NCI-H1694 treated with DMSO at 0.1 percent for 48 hours (cell line): ENCODE data around the gene POU2AF1.
"Not testable (repeated sequence)": the region's sequence is repeated elsewhere in the genome, so short reads cannot be mapped to it uniquely, and the experiment has no call there.

ENCODE experiments used
- DNase-seq: peaks from one replicate; lab custom pipeline; 2025; lab: John Stamatoyannopoulos, UW

POU2AF1 gene

GRCh38 chr11:111347002-111347722 is 31.9 kb downstream of the POU2AF1 start:
- DNase-seq: no peak

DNA sequence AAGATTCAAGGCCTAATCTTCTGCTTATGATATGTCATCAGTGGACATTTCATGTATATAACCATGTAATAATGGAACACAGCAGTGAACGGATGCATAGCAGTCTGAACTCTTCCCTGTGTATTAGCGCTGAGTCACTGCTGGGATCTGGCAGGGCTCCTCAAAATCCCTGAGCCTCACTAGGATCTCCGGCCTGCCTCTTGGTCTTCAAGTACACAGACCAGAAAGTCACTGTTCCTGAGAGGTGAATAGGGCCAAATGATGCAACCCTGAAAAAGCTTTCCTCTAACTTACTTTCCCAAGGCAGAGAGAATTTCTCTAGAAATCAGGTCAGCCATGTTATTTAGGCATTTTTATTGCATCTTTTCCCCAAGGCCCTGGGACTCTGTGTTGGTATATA is 35.0 kb downstream of the POU2AF1 start:
- DNase-seq: no peak

GRCh38 chr11:111342329-111342728 is 36.7 kb downstream of the POU2AF1 start:
- no peak for DNase-seq

DNA sequence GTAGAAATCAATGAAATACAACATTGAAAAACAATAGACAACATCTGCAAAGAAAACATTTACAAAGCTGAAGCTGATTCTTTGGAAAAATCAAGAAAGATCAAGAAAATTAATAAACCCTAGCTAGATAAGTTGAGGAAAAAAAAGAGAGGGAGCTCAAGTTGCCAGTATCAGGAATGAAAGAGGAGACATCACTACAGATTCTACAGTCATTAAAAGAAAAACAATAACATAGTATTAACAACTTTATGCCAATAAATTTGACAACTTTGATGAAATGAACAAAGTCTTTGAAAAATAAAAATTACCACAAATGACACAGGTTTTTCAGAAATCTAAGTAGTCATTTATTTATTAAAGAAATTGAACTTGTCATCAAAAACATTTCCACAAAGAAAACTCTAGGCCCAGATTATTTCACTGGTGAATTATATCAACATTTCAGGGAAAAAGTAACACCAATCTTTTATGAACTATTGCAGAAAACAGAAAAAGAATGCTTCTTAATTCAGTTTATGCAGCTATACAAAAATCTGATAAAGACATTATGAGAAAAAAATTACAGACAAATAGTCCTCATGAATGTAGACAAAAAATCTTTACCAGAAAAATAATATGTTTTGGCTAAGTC is 39.2 kb downstream of the POU2AF1 start:
- DNase-seq: no peak

DNA sequence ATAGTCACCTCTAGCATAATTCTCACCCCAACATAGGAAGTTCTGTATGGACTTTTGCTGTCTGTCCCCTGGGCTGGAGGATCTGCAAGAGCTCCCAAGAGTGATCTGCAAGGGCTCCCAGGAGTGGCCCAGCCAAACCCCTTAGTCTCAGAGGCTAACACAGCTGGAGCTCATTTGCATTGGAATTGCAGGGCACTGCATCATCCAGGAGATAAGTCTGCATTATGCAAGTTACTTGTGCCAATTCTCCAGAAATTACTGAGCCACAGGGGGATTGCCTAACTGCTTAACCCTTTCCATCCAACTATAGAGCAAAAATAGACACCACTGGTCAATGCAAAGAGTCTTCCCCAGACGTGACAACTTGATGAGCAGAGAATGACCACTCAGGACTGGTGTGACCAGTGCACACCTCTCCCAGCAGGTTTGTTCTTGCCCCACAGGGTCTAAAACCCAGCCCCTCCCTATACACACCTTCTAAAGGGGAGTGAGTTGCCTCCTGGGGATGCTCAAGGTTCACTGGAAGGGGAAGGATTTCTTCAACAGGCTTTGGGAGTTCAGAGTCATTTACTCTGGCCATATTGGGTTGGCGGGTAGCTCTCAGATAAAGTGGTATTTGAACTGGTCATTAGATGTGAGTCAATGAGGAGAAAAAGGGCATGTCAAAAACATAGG is 42.4 kb downstream of the POU2AF1 start:
- no peak for DNase-seq

DNA sequence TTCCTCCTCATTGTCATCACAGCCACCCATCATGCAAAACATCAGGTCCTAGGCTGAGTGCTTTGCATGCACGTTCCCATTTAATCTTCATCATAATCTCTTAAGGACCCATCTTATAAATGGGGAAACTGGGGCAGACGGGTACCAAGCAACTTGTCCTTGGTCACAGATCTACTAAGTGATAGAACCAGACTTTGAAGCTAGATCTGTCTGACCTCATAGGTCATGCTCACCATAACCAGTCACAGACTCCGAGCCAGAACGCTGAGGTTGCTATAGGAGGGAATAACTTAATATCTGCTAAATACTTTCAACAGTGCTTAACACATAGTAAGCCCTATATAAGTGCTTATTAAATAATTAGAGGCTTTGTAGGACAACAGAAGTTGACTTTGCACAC is 43.0 kb downstream of the POU2AF1 start:
- no peak for DNase-seq

GRCh38 chr11:111335549-111335948 is 43.5 kb downstream of the POU2AF1 start:
- no peak for DNase-seq

- no peak for DNase-seq
Measured at GRCh38 chr11:111334532-111335502, 44.3 kb downstream of the POU2AF1 start.

GRCh38 chr11:111331711-111332479 is 47.2 kb downstream of the POU2AF1 start:
- no peak for DNase-seq

- DNase-seq: no peak
Measured at GRCh38 chr11:111330234-111330893, 48.7 kb downstream of the POU2AF1 start.

GRCh38 chr11:111329306-111330204 is 49.5 kb downstream of the POU2AF1 start:
- DNase-seq: no peak

DNA sequence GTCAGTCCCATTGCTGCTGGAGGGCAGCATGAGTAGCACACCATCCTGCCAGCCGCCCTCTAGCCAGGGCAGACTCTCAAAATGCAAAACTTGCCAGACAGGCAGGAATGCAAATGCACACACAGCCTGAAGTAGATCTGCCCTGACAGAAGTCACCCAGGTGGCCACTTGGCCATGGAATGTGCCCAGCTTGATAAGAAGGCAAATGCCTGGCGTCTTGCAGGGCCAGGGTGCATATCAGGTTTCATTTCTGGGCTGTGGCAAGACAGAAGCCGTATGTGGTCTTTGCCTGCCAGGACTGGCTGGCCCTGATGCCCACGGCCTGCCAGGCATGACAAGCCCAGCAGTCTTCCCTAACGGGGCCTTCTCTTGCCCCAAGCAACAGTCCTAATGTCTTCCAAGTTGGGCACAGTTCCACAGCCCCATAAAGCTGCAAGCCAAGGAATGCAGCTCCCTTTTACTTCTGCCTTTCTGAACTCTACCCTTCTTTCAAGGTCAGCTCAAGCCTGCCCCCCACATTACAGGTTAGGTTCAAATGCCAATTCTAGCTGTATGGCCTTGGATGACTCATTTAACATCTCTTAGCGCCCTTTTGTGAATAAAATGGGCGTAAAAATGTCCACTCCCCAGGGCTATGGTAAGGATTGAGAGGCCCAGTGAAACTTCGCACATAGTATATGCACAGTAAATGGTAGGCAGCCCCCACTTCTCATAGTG is 51.0 kb downstream of the POU2AF1 start:
- DNase-seq: no peak

DNA sequence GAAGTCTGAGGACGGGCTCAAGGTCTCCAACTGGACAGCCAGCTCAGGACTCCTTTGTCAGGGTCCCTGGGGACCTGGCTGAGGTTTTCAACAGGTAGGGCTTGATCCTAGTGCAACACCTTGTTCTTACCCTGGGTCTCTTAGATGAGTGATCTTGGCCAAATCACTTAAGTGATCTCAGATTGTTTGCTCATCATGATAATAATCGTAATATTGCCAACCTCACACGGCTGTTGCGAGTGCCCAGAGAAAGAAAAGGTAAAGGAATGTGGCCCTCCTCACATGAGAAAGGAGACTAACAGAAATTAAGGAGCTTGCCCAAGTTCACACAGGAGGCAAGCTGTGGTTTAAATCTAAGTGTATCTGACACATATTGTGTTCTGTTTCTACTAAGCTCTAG is 52.3 kb downstream of the POU2AF1 start:
- DNase-seq: no peak

GRCh38 chr11:111325259-111325658 is 53.8 kb downstream of the POU2AF1 start:
- no peak for DNase-seq

DNA sequence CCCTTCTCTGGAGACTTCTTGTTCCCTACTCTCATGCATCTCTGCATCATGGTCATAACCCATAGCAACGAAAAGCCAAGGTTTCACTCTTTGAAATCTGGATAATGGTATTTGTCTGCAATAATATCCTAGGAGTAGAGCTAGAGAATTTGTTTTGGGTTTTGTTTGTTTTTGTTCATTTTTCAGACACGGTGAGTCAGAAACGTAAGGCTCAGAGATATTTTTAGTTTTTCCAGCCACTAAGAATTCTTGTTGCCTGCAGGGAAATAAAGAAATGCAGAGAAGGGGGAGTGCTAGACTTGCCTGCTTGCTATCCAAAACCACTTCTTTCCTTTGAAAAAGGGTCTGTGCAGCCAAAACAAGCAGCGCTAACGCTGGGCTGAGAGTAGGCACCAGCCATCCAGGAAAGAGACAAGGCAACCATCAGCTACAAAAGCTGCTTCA is 54.8 kb downstream of the POU2AF1 start:
- no peak for DNase-seq

- DNase-seq: no peak
Measured at GRCh38 chr11:111322534-111322933, 56.5 kb downstream of the POU2AF1 start.

- DNase-seq: no peak
Measured at GRCh38 chr11:111320728-111321568, 58.1 kb downstream of the POU2AF1 start.

GRCh38 chr11:111320199-111320598 is 58.9 kb downstream of the POU2AF1 start:
- not testable (repeated sequence) for DNase-seq
